NOMO-1 treated with dmso at 0.1 percent for 144 hours (cell line): ENCODE measurements around the gene ZNF292.
"Not testable (repeated sequence)": the region's sequence is repeated elsewhere in the genome, so short reads cannot be mapped to it uniquely, and the experiment has no call there.

Experiments used
- DNase-seq: peaks from one replicate; lab custom pipeline; 2025; ENCODE audit not compliant: unreplicated experiment; lab: John Stamatoyannopoulos, UW

The ZNF292 gene

GRCh38 chr6:87212596-87212995, 57.2 kb downstream of the ZNF292 start:
- no peak for DNase-seq

- no peak for DNase-seq
These were observed 58.0 kb downstream of the ZNF292 start for GRCh38 chr6:87213364-87213763.

- no peak for DNase-seq
These were observed 59.5 kb downstream of the ZNF292 start for GRCh38 chr6:87214831-87215230.

- DNase-seq: no peak
These were observed 65.6 kb downstream of the ZNF292 start for GRCh38 chr6:87220997-87221396.

- DNase-seq: no peak
These were observed 67.3 kb downstream of the ZNF292 start for GRCh38 chr6:87222676-87223075.

GRCh38 chr6:87224971-87225370, 69.6 kb downstream of the ZNF292 start:
- no peak for DNase-seq

- DNase-seq: no peak
These were observed 70.1 kb downstream of the ZNF292 start for GRCh38 chr6:87225511-87225910.

GRCh38 chr6:87225937-87226336, 70.6 kb downstream of the ZNF292 start:
- no peak for DNase-seq

GRCh38 chr6:87230801-87231200, 75.4 kb downstream of the ZNF292 start:
- no peak for DNase-seq

- DNase-seq: no peak
These were observed 82.4 kb downstream of the ZNF292 start for GRCh38 chr6:87237804-87238203.

GRCh38 chr6:87239098-87239635, 83.8 kb downstream of the ZNF292 start:
- not testable (repeated sequence) for DNase-seq

- no peak for DNase-seq
These were observed 85.9 kb downstream of the ZNF292 start for GRCh38 chr6:87241304-87241703.

GRCh38 chr6:87242311-87242710, 86.9 kb downstream of the ZNF292 start:
- no peak for DNase-seq

GRCh38 chr6:87243812-87244211, 88.4 kb downstream of the ZNF292 start:
- DNase-seq: no peak

- DNase-seq: no peak
These were observed 89.0 kb downstream of the ZNF292 start for GRCh38 chr6:87244380-87244779.

GRCh38 chr6:87250019-87250418, 94.7 kb downstream of the ZNF292 start:
- DNase-seq: no peak

- DNase-seq: no peak
These were observed 95.9 kb downstream of the ZNF292 start for GRCh38 chr6:87251225-87251624.

GRCh38 chr6:87251725-87252124, 96.4 kb downstream of the ZNF292 start:
- no peak for DNase-seq

- no peak for DNase-seq
These were observed 101.7 kb downstream of the ZNF292 start for GRCh38 chr6:87257046-87257445.

- no peak for DNase-seq
These were observed 102.2 kb downstream of the ZNF292 start for GRCh38 chr6:87257565-87257964.

GRCh38 chr6:87257975-87258374, 102.6 kb downstream of the ZNF292 start:
- DNase-seq: no peak

GRCh38 chr6:87259791-87260190, 104.4 kb downstream of the ZNF292 start:
- no peak for DNase-seq

GRCh38 chr6:87261534-87261933, 106.2 kb downstream of the ZNF292 start:
- no peak for DNase-seq

GRCh38 chr6:87264481-87264880, 109.1 kb downstream of the ZNF292 start:
- no peak for DNase-seq
